CD4-positive, alpha-beta T cell (primary cell): Measurements from ENCODE around the gene ARNT2. TPM values are rescaled to one million over a fixed set of nuclear protein-coding genes. Genes with fewer than 3 reads are reported as not detected.

ENCODE experiments used
- ATAC-seq: fragments of 200-7000 bp; cut with Tn5 transposase; one replicate; pipeline ENCODE4 v1.10.0; 2022; ENCODE audit warnings: mild to moderate bottlenecking; ENCODE audit not compliant: poor library complexity
- CTCF ChIA-PET: fragments of 350-600 bp; sonication (Branson Sonifier 250); formaldehyde crosslinking; loops from one replicate; lab custom pipeline; 2021; ENCODE audit warnings: antibody characterized with exemption, inconsistent platforms; lab: Charles Lee
- POLR2A ChIA-PET: fragments of 350-600 bp; sonication (Branson Sonifier 250); formaldehyde crosslinking; loops from one replicate; lab custom pipeline; 2021; ENCODE audit warnings: antibody characterized with exemption, inconsistent platforms; lab: Charles Lee
- DNase-seq, 14 experiments: peaks; one replicate each; pipeline ENCODE4 v3.0.0-alpha.2; 2013 to 2020; ENCODE audit warnings: mixed read lengths in 2 of 14
- H3K27ac ChIP-seq, 2 donors: one replicate each; pipeline versions ENCODE4 v1.5.1 to v1.7.0; 2013; ENCODE audit warnings: low read length in 2 of 2, low read depth in 1 of 2, mild to moderate bottlenecking in 1 of 2
- H3K27me3 ChIP-seq, 2 experiments: 1 replicate in 1 of 2; 2 replicates in 1 of 2; pipeline versions ENCODE4 v1.6.1 to v1.7.0; 2013; ENCODE audit warnings: low read length in 2 of 2, control low read depth in 1 of 2, mild to moderate bottlenecking in 1 of 2, moderate library complexity in 1 of 2; ENCODE audit not compliant: insufficient read depth in 2 of 2, control insufficient read depth in 1 of 2
- H3K36me3 ChIP-seq: one replicate; pipeline ENCODE4 v1.6.1; 2013; ENCODE audit warnings: low read length, control low read depth; ENCODE audit not compliant: insufficient read depth
- H3K4me1 ChIP-seq: one replicate; pipeline ENCODE4 v1.6.1; 2013; ENCODE audit warnings: low read length, control low read depth; ENCODE audit not compliant: insufficient read depth
- H3K4me3 ChIP-seq: one replicate; pipeline ENCODE4 v1.5.1; 2013; ENCODE audit warnings: mild to moderate bottlenecking, low read length, moderate library complexity
- H3K9me3 ChIP-seq, 2 experiments: 1 replicate in 1 of 2; 2 replicates in 1 of 2; pipeline versions ENCODE4 v1.6.1 to v1.7.0; 2013; ENCODE audit warnings: low read length in 2 of 2, mild to moderate bottlenecking in 2 of 2, control low read depth in 1 of 2, moderate library complexity in 1 of 2; ENCODE audit not compliant: control insufficient read depth in 1 of 2, insufficient read depth in 1 of 2
- H3K27ac Mint-ChIP-seq: one replicate; pipeline ENCODE4 v1.8.0; 2020; ENCODE audit warnings: mixed read lengths
- H3K27me3 Mint-ChIP-seq: one replicate; pipeline ENCODE4 v1.8.0; 2021; ENCODE audit warnings: mixed read lengths
- H3K36me3 Mint-ChIP-seq: one replicate; pipeline ENCODE4 v1.8.0; 2021; ENCODE audit warnings: low read depth, mixed read lengths
- H3K4me1 Mint-ChIP-seq: one replicate; pipeline ENCODE4 v1.8.0; 2021; ENCODE audit warnings: low read depth, mixed read lengths
- H3K4me3 Mint-ChIP-seq: one replicate; pipeline ENCODE4 v1.8.0; 2020; ENCODE audit warnings: mild to moderate bottlenecking, mixed read lengths
- H3K9me3 Mint-ChIP-seq: one replicate; pipeline ENCODE4 v1.8.0; 2020; ENCODE audit warnings: mixed read lengths
- intact Hi-C, 2 experiments: fragments of 100-400 bp; cut with DNase I in 1 of 2; cut with micrococcal nuclease in 1 of 2; formaldehyde crosslinking; loops; one replicate each; pipeline versions ENCODE4 v1.15.1 to v1.9.0; 2023 to 2025; cut with DNase I, micrococcal nuclease
- total RNA-seq, 174 experiments: library from RNA in 2 of 174; stranded (reverse) in 2 of 174; gene quantifications; one replicate each; pipeline ENCODE4 v1.2.3 and lab custom pipeline; 2021 to 2026
- TF ChIP-seq, protein P1 (sequence below): fragments of 200-600 bp; IDR thresholded peaks from one replicate; pipeline ENCODE4 v1.8.0; 2022; ENCODE audit warnings: antibody characterized with exemption, mild to moderate bottlenecking

The ARNT2 gene
- total RNA-seq, 2 experiments from 2014 or later = not detected

DNA sequence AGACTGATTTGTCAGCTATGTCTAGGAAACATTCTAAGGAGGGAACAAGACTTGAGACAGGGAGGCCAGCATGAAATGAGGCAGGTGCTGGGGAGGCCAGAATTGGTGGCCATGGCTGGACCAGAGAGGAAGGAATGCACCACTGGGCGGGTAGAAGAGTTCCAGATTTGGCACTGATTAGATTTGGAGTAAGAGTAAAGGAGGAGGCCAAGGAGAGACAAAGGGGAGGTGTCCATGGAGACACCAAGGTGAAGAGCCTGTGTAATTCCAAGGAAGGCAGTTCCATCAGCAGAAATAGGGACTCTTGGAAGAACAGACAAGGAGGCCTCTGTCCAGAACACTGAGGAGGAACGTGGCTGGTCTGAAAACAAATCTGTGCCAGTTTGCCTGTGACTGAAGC lies 1.8 kb downstream of the ARNT2 start:
- POLR2A ChIA-PET = no interaction called here
- Histone ChIP-seq H3K4me3 (no peak overlapping the region), H3K27me3 (peaks cover 42 to 77% of the 10 kb centered on the region in 2 experiments), H3K4me1 (peaks cover 2% of the 10 kb centered on the region), H3K9me3 (no peaks in the 10 kb centered on the region), H3K27ac (no peak overlapping the region), H3K36me3 (no peaks in the 10 kb centered on the region)
- Mint-ChIP-seq H3K27me3 (peaks cover 78% of the 10 kb centered on the region), H3K4me1 (peaks cover 4% of the 10 kb centered on the region), H3K4me3 (no peak overlapping the region), H3K27ac (no peak overlapping the region), H3K9me3 (no peaks in the 10 kb centered on the region), H3K36me3 (no peaks in the 10 kb centered on the region)
- DNase-seq = no peak
- ATAC-seq = no peak
- CTCF ChIA-PET = no interaction called here
- TF ChIP-seq, protein P1, sequence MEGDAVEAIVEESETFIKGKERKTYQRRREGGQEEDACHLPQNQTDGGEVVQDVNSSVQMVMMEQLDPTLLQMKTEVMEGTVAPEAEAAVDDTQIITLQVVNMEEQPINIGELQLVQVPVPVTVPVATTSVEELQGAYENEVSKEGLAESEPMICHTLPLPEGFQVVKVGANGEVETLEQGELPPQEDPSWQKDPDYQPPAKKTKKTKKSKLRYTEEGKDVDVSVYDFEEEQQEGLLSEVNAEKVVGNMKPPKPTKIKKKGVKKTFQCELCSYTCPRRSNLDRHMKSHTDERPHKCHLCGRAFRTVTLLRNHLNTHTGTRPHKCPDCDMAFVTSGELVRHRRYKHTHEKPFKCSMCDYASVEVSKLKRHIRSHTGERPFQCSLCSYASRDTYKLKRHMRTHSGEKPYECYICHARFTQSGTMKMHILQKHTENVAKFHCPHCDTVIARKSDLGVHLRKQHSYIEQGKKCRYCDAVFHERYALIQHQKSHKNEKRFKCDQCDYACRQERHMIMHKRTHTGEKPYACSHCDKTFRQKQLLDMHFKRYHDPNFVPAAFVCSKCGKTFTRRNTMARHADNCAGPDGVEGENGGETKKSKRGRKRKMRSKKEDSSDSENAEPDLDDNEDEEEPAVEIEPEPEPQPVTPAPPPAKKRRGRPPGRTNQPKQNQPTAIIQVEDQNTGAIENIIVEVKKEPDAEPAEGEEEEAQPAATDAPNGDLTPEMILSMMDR = no peak
- intact Hi-C loops = no loop called here

DNA sequence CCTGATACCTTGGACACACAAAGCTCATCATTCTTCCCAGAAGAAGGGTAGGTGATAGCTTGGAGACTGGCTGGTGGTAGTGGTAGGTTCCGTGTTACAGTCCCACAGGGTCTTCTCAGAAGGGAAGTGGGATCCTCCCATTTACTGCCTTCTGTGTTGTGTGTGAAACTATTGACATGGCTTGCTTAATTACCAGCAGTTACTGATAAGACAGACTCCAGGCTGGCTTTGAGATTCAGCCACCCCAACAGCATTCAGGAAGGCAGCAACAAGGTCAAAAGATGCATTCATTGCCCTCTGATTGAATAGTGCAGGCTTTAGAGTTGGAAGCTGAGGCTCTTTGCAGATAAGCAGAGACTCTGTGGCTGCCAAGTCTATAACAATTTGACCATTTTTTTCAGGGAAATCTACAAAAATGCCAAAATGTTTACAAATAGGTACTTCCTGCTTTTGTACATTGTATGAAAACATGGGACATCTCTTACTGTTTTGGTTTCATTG lies 7.7 kb downstream of the ARNT2 start:
- Histone ChIP-seq H3K9me3 (peaks cover 0 to 7% of the 10 kb centered on the region in 2 experiments), H3K27me3 (peaks cover 12 to 28% of the 10 kb centered on the region in 2 experiments), H3K4me3 (no peak overlapping the region), H3K27ac (no peak overlapping the region), H3K4me1 (no peaks in the 10 kb centered on the region), H3K36me3 (no peaks in the 10 kb centered on the region)
- intact Hi-C loops = no loop called here
- Mint-ChIP-seq H3K4me1 (no peaks in the 10 kb centered on the region), H3K36me3 (no peaks in the 10 kb centered on the region), H3K27me3 (peaks cover 72% of the 10 kb centered on the region), H3K27ac (no peak overlapping the region), H3K9me3 (no peaks in the 10 kb centered on the region), H3K4me3 (no peak overlapping the region)
- CTCF ChIA-PET = no interaction called here
- TF ChIP-seq, protein P1 = no peak
- POLR2A ChIA-PET = no interaction called here
- ATAC-seq (no peak), DNase-seq (no peak)

DNA sequence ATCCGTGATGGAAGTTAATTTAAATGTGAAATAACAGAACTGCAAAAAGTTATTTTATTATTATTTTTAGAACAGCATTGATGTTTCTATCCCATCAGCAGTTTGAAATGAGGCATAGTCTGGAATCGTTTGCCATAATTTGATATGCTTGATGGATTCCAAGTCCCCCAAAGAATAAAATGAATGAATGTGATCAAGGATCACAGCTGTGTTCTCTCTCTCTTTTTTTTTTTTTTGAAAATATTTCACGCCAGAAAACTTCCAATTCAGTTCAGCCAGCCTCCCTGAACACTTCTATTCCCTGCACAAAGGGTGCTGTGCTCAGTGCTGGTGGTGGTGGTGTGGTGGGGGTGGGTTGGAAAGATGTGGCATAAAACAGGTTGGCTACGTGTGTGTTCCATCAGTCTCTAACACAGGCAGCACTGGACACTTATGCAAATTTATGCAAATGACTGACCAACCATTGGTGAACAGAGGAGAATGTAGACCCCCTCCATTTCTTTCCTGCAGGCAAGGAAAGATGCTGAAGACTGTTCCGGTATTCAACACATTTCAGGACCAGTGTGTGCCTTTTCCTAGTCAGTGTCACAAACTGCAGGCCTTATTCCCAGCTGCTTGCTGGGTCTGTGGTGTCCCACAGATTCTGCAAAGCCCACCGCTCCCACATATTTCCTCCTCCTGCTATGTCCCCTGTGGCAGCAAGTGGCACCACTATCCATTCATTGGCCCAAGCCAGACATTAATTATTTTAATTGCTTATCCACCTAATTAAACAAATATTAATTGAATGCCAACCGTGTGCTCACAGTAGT lies 10.6 kb downstream of the ARNT2 start:
- ATAC-seq (no peak), DNase-seq (no peak)
- TF ChIP-seq, protein P1 = no peak
- no peaks in the 10 kb centered on the region for H3K36me3 ChIP-seq
- ChIA-PET POLR2A (no interaction called here), CTCF (interaction anchor here (0.6 kb wide), 1 partner anchor 658 kb away, joined by 3 read pairs; no protein-coding TSS in a partner anchor)
- no peak overlapping the region for H3K4me3 ChIP-seq
- Mint-ChIP-seq H3K36me3 (no peaks in the 10 kb centered on the region), H3K4me3 (no peak overlapping the region), H3K4me1 (no peaks in the 10 kb centered on the region), H3K9me3 (no peaks in the 10 kb centered on the region), H3K27ac (no peak overlapping the region), H3K27me3 (peaks cover 71% of the 10 kb centered on the region)
- H3K27ac ChIP-seq = no peak overlapping the region
- H3K4me1 ChIP-seq = no peaks in the 10 kb centered on the region
- peaks cover 0 to 7% of the 10 kb centered on the region in 2 experiments for H3K9me3 ChIP-seq
- H3K27me3 ChIP-seq = peaks cover 11 to 22% of the 10 kb centered on the region in 2 experiments
- intact Hi-C loops = no loop called here
